ENCODE results near the gene MYO1D.

DNA sequence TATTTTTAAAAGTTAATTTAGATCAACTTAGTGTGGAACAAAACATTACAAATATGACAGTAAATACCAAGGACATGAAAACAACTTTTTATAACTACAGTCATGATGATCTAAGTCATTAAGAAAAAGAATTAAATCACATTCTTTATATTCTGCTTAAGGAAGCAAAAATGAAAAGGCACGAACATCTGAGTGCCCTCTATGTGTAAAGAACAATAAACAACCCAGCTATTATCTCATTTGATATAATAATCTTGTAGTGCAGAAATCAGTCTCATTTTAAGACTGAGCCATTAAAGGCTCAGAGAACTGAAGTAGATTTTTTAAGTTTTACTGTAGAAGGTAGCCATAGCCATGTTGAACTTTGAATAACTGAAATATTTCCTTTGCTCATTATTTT is 13.4 kb downstream of the MYO1D start:
- TF ChIP-seq, protein P1, sequence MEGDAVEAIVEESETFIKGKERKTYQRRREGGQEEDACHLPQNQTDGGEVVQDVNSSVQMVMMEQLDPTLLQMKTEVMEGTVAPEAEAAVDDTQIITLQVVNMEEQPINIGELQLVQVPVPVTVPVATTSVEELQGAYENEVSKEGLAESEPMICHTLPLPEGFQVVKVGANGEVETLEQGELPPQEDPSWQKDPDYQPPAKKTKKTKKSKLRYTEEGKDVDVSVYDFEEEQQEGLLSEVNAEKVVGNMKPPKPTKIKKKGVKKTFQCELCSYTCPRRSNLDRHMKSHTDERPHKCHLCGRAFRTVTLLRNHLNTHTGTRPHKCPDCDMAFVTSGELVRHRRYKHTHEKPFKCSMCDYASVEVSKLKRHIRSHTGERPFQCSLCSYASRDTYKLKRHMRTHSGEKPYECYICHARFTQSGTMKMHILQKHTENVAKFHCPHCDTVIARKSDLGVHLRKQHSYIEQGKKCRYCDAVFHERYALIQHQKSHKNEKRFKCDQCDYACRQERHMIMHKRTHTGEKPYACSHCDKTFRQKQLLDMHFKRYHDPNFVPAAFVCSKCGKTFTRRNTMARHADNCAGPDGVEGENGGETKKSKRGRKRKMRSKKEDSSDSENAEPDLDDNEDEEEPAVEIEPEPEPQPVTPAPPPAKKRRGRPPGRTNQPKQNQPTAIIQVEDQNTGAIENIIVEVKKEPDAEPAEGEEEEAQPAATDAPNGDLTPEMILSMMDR (IDR thresholded peaks at IDR 0.05; ENCODE audit: low read depth, low read length, missing input control): no peak
- no peak for TF ChIP-seq HNF4G (IDR thresholded peaks at IDR 0.05)

Measured in liver (tissue), 3 donors.